Right lobe of liver (tissue), 6 donors: ENCODE results near the gene HSD17B12. TPM values are rescaled to one million over a fixed set of nuclear protein-coding genes. Genes with fewer than 3 reads are reported as not detected.
A peak's percentile ranks its signal among the peaks of the same experiment; 100 is the strongest.

Experiments used
- ATAC-seq, 4 donors: fragments of 200-7000 bp; cut with Tn5 transposase; one replicate each; pipeline ENCODE4 v1.9.1; 2020; ENCODE audit warnings: mild to moderate bottlenecking in 4 of 4, moderate library complexity in 4 of 4
- DNase-seq, 3 donors: peaks; one replicate each; pipeline ENCODE4 v3.0.0-alpha.2; 2020
- H3K27ac ChIP-seq, 3 donors: fragments of 200-600 bp; one replicate each; pipeline ENCODE4 v1.8.0; 2022
- H3K27me3 ChIP-seq, 2 donors: fragments of 200-600 bp; one replicate each; pipeline ENCODE4 v1.8.0; 2022
- H3K36me3 ChIP-seq, 4 donors: fragments of 200-600 bp; sonication (generic) in 1 of 4; one replicate each; pipeline versions ENCODE4 v1.5.1 to v1.8.0; 2017 to 2022; ENCODE audit warnings: control low read depth in 1 of 4
- H3K4me1 ChIP-seq, 4 donors: fragments of 200-600 bp; sonication (generic) in 1 of 4; one replicate each; pipeline versions ENCODE4 v1.5.1 to v1.8.0; 2017 to 2022; ENCODE audit warnings: control low read depth in 1 of 4
- H3K4me3 ChIP-seq, 3 donors: fragments of 200-600 bp; one replicate each; pipeline ENCODE4 v1.8.0; 2022
- H3K9me3 ChIP-seq, 4 donors: fragments of 200-600 bp; sonication (generic) in 1 of 4; one replicate each; pipeline versions ENCODE4 v1.5.1 to v1.8.0; 2017 to 2022; ENCODE audit warnings: control low read depth in 1 of 4
- POLR2A ChIP-seq: fragments of 450-650 bp; IDR thresholded peaks from one replicate; pipeline ENCODE4 v1.6.1; 2017; ENCODE audit warnings: antibody characterized with exemption, mild to moderate bottlenecking
- WGBS: methylation state at CpG from one replicate; pipeline ENCODE4 v1.1.6; 2018; ENCODE audit warnings: low coverage, low lambda C conversion rate; ENCODE audit not compliant: insufficient coverage; ENCODE audit errors: missing lambda C conversion rate; 5-methylcytosine and 5-hydroxymethylcytosine counted together
- intact Hi-C, 2 donors: fragments of 100-400 bp; cut with DNase I; formaldehyde crosslinking; loops; one replicate each; pipeline versions ENCODE4 v1.11.2 to v1.14.1; 2022
- total RNA-seq, 6 experiments: library from RNA; depleted of rRNA in 2 of 6; stranded (reverse); fragments of >200 nt in 2 of 6; fragmentation: NEBNext Ultra II Directional in 3 of 6; extraction: Animal tissue kit (Norgen Biotek cat#: 25700) in 3 of 6; gene quantifications; one replicate each; pipeline versions ENCODE4 v1.1.0 to v1.2.4, GENCODE V29; 2016 to 2023
- TF ChIP-seq, protein P1 (sequence below), 4 donors: fragments of 200-600 bp in 3 of 4; fragments of 450-650 bp in 1 of 4; IDR thresholded peaks; one replicate each; pipeline versions ENCODE4 v1.5.1 to v1.8.0; 2016 to 2022; ENCODE audit warnings: antibody characterized with exemption in 4 of 4, mild to moderate bottlenecking in 2 of 4
- donor health status: DM: no; HTN: yes; CAD: no.
- donor health status: DM: no; HTN: no; CAD: no.
- donor health status: DM: no; HTN: no; CAD: no.
- donor health status: DM: no; HTN: yes; CAD: no.
- donor health status: DM: no; HTN: yes; CAD: no.

HSD17B12 gene
- total RNA-seq, 6 experiments from 2014 or later, result 68.3 to 107 (median 93.2) TPM

DNA sequence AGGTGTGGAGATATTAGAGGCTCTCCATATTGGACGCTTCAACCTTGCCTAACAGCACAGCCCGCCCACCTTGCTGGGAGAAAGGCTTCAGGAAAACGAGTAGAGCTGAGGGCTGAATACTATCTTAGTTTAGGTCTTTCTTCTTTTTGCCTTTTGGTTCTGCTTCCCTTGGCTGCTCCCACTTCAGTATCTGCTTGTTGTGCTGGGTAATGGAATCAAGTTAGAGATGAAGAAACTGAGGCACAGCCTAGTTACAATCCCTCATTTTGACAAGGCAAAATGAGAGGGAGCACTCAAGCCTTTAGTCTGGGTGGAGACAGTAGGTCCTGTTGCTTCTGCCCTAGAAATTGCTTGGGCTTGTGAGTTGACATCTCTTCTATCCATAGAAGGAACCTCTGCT lies 41.3 kb upstream of the HSD17B12 start:
- H3K27ac ChIP-seq, result no peak overlapping the region
- intact Hi-C loops, result no loop called here
- H3K9me3 ChIP-seq, result no peaks in the 10 kb centered on the region
- 16% methylated on average over 3 of the region's 3 CpGs for WGBS
- no peak for DNase-seq
- TF ChIP-seq POLR2A, result no peak
- TF ChIP-seq, protein P1, sequence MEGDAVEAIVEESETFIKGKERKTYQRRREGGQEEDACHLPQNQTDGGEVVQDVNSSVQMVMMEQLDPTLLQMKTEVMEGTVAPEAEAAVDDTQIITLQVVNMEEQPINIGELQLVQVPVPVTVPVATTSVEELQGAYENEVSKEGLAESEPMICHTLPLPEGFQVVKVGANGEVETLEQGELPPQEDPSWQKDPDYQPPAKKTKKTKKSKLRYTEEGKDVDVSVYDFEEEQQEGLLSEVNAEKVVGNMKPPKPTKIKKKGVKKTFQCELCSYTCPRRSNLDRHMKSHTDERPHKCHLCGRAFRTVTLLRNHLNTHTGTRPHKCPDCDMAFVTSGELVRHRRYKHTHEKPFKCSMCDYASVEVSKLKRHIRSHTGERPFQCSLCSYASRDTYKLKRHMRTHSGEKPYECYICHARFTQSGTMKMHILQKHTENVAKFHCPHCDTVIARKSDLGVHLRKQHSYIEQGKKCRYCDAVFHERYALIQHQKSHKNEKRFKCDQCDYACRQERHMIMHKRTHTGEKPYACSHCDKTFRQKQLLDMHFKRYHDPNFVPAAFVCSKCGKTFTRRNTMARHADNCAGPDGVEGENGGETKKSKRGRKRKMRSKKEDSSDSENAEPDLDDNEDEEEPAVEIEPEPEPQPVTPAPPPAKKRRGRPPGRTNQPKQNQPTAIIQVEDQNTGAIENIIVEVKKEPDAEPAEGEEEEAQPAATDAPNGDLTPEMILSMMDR (IDR thresholded peaks at IDR 0.05), result no peak
- no peaks in the 10 kb centered on the region for H3K4me1 ChIP-seq
- no peaks in the 10 kb centered on the region for H3K27me3 ChIP-seq
- no peaks in the 10 kb centered on the region for H3K36me3 ChIP-seq
- no peak overlapping the region for H3K4me3 ChIP-seq
- no peak for ATAC-seq

DNA sequence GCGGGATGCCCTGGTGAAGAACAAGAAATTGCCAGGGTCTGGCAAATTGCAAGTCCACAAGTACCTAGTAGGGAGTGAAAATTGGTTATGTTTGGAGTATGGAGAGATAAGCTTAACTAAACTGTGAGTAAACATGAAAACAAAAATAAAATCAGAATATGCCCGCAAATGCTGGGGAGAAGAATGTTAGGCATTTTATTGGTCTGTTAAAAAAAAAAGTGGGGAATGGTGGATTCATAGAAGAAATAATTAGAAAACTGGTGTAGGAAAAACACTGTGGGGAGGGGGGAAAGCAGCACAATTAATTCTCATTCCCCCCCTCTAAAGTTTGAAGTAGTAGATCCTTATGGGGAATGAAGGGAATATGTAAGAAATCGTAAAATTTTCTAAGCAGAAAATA lies 40.6 kb upstream of the HSD17B12 start:
- H3K4me1 ChIP-seq, result peaks cover 0 to 3% (median 1%) of the 10 kb centered on the region in 4 donors
- ATAC-seq (no peak), DNase-seq (no peak)
- intact Hi-C loops, result no loop called here
- H3K36me3 ChIP-seq, result no peaks in the 10 kb centered on the region
- no peaks in the 10 kb centered on the region for H3K27me3 ChIP-seq
- no peak overlapping the region for H3K4me3 ChIP-seq
- no peak overlapping the region for H3K27ac ChIP-seq
- no peak for TF ChIP-seq POLR2A
- TF ChIP-seq, protein P1 (IDR thresholded peaks at IDR 0.05), result no peak
- WGBS, result 72% methylated on average over 3 of the region's 3 CpGs
- no peaks in the 10 kb centered on the region for H3K9me3 ChIP-seq

DNA sequence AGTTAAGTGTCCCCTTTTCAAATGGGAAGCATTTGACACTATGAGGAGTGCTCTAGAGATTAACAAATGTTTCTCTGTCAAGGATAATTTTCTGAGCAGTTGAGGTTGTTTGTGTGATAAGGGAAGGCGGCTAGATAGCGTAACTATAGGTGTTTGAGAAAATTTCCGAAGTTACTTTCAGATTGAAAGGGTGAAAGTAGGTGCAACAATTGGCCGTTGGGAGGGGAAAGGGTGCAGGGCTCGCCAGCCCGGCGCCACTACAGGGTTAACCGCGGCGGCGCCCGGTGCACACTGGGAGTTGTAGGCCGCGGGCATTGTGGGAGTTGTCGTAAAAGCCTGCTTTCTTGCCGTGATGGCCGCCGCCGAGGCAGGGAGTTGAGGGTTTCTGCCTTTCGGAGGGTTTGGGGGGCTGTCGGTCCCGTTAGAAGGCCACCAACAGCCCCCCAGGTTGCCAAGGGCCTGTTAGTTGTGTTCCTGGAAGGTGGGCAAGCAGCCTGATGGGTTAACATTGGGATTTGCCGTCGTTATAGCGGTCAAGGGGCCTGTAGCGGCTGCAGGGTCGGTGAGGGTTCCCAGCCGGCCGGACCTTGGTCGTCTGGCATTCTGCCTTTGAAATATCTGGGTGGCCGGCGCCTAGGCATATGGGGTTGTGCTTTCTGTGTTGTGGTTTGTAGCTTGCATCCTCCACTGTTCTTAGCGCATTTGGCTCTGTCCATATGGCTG lies 36.5 kb upstream of the HSD17B12 start:
- peak; percentile 47 for TF ChIP-seq POLR2A
- TF ChIP-seq, protein P1 (IDR thresholded peaks at IDR 0.05), result no peak
- H3K9me3 ChIP-seq, result no peaks in the 10 kb centered on the region
- intact Hi-C loops, result no loop called here
- 1% methylated on average over 18 of the region's 33 CpGs for WGBS
- H3K27me3 ChIP-seq, result no peaks in the 10 kb centered on the region
- no peaks in the 10 kb centered on the region for H3K36me3 ChIP-seq
- H3K4me1 ChIP-seq, result peaks cover 0 to 26% (median 4%) of the 10 kb centered on the region in 4 donors
- ATAC-seq (peak; percentile 99 to 100 (median 99)), DNase-seq (peak; percentile 86 to 90 (median 88))
- H3K27ac ChIP-seq, result peak overlapping the region; percentile 66 to 88 (median 81)
- H3K4me3 ChIP-seq, result peak overlapping the region; percentile 72 to 75 (median 75)

DNA sequence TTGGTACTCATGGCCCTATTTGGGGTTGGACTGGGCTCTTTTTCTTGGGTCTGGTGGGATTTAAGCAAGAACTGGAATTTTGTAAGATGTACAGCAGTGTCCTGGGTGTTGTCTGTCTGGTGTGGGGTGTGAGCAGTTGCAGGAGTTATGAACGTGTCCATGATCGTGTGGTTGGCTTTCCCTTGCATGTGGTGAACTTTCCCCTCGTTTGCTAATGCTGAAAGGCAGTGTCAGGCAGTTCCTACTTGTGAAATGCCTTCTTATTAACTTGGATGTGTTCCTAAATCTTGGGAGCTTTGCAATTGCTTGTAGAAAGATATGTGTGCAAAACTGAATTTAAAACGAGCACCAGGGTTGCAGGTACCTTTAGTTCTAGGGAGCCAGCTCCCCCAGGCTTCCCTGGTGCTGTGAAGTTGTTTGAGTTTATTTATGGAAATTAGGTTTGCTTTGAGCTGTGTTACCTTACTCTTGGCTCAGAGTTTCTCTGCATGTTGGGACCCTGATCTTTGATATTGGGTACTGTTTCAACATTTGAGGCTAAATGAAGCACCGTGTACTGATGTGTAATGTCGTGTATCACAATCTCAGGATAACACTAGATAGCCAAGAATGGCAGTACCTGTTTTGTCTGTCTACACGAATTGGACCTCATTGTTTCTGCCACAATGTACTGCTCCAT lies 35.8 kb upstream of the HSD17B12 start:
- TF ChIP-seq, protein P1 (IDR thresholded peaks at IDR 0.05), result no peak
- TF ChIP-seq POLR2A, result no peak
- Histone ChIP-seq H3K27me3 (no peaks in the 10 kb centered on the region), H3K27ac (peak overlapping the region; percentile 66 to 88 (median 81)), H3K4me1 (peaks cover 0 to 26% (median 4%) of the 10 kb centered on the region in 4 donors), H3K36me3 (no peaks in the 10 kb centered on the region), H3K9me3 (no peaks in the 10 kb centered on the region), H3K4me3 (peak overlapping the region; percentile 72 to 75 (median 75))
- intact Hi-C loops, result no loop called here
- WGBS, result 12% methylated on average over 7 of the region's 7 CpGs
- DNase-seq (peak in 1 of 3 donors; percentile 52), ATAC-seq (peak; percentile 62 to 72 (median 69))
